Tibial artery (tissue), 4 donors: ENCODE data around the gene MYH7.
"Not testable (repeated sequence)": the region's sequence is repeated elsewhere in the genome, so short reads cannot be mapped to it uniquely, and the experiment has no call there.

Experiments
- DNase-seq, 2 donors: peaks; one replicate each; pipeline ENCODE4 v3.0.0-alpha.2; 2019
- H3K27ac ChIP-seq, 2 donors: fragments of 200-600 bp; sonication (generic) in 1 of 2; 1 replicate in 1 of 2; 2 replicates in 1 of 2; pipeline ENCODE4 v1.5.1; 2018 to 2019; ENCODE audit warnings: mild to moderate bottlenecking in 1 of 2
- H3K27me3 ChIP-seq, 2 donors: fragments of 200-600 bp; sonication (generic) in 1 of 2; one replicate each; pipeline versions ENCODE4 v1.5.1 to v1.6.0; 2016 to 2019
- H3K36me3 ChIP-seq, 3 donors: fragments of 200-600 bp; sonication (generic) in 2 of 3; one replicate each; pipeline ENCODE4 v1.5.1; 2016 to 2019; ENCODE audit warnings: mild to moderate bottlenecking in 2 of 3
- H3K4me1 ChIP-seq, 4 donors: fragments of 200-600 bp; sonication (generic) in 2 of 4; 1 replicate in 3 of 4; 2 replicates in 1 of 4; pipeline ENCODE4 v1.5.1; 2016 to 2019
- H3K4me3 ChIP-seq, 2 donors: fragments of 200-600 bp; sonication (generic) in 1 of 2; 1 replicate in 1 of 2; 2 replicates in 1 of 2; pipeline ENCODE4 v1.5.1; 2018 to 2019; ENCODE audit warnings: mild to moderate bottlenecking in 2 of 2
- H3K9me3 ChIP-seq, 3 donors: fragments of 200-600 bp; sonication (generic) in 1 of 3; one replicate each; pipeline ENCODE4 v1.5.1; 2016 to 2019
- CTCF ChIP-seq, 2 experiments: fragments of 200-600 bp in 1 of 2; fragments of 450-650 bp in 1 of 2; IDR thresholded peaks; one replicate each; pipeline ENCODE4 v1.5.1; 2017 to 2019; ENCODE audit warnings: antibody characterized with exemption in 2 of 2, mild to moderate bottlenecking in 1 of 2, moderate library complexity in 1 of 2
- intact Hi-C: fragments of 100-400 bp; cut with DNase I; formaldehyde crosslinking; loops from one replicate; pipeline ENCODE4 v1.15.0; 2023; ENCODE audit warnings: low total_unique reads

The MYH7 gene

DNA sequence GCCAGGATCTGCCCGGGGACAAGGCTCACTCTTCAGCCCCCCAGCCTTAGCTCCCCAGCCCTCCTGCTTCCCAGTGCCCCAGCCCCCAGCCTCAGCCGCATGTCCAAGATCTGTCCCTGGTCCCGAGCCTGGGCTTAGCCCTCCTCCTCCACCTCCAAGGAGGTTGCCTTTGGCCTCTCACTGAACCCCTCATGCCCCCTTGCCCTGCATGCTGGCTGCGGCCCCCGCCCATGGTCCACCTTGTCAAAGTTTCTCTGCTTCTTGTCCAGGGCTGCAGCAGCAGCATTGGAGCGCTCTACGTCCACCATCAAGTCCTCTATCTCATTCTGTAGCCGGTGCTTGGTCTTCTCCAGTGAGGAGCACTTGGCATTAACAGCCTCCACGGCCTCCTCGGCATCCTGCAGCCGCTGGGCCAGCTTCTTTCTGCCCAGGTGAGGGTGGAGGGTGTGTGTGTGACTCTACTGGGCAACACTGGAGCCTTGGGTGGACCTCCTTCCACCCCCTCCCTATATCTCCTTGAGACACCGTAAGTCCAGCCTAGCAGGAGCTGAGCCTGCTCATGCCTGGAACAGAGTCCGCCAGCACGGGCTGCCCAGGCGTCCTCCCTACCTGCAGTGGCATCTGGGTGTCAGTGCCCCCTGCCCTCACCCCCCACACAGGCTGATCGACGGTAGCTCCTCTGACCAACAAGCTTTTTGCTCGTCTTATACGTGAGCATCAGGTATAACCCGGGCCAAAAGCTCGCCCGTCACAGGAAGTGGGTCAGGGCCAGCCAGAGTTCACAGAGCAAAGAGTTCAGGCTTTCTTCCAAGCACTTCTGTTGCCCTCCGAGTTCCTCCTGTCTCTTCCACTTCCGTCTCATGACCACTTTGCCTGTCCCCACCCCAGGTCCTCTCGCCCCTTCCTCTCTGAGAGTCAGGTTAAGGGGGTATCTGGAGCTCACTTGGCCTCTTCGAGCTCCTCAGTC lies 47.3 kb downstream of the MYH7 start:
- Histone ChIP-seq H3K4me1 (no peaks in the 10 kb centered on the region), H3K9me3 (no peaks in the 10 kb centered on the region), H3K27me3 (peaks cover 0 to 19% of the 10 kb centered on the region in 2 donors), H3K4me3 (no peak overlapping the region), H3K36me3 (no peaks in the 10 kb centered on the region), H3K27ac (no peak overlapping the region)
- TF ChIP-seq CTCF (IDR thresholded peaks at IDR 0.05) = no peak
- DNase-seq = no peak
- intact Hi-C loops = no loop called here

GRCh38 chr14:23386999-23387398 lies 48.5 kb downstream of the MYH7 start:
- H3K36me3 ChIP-seq = no peaks in the 10 kb centered on the region
- H3K4me3 ChIP-seq = no peak overlapping the region
- no peak for TF ChIP-seq CTCF (IDR thresholded peaks at IDR 0.05)
- peaks cover 0 to 22% of the 10 kb centered on the region in 2 donors for H3K27me3 ChIP-seq
- H3K4me1 ChIP-seq = no peaks in the 10 kb centered on the region
- H3K27ac ChIP-seq = no peak overlapping the region
- no peak for DNase-seq
- intact Hi-C loops = no loop called here
- no peaks in the 10 kb centered on the region for H3K9me3 ChIP-seq

- H3K4me1 ChIP-seq, H3K4me3 ChIP-seq, H3K36me3 ChIP-seq, H3K27ac ChIP-seq, DNase-seq, intact Hi-C loops, H3K9me3 ChIP-seq: not testable (repeated sequence)
- H3K27me3 ChIP-seq = peaks cover 0 to 28% of the 10 kb centered on the region in 2 donors
These were observed 49.2 kb downstream of the MYH7 start for GRCh38 chr14:23386266-23386657.

GRCh38 chr14:23385642-23386265 lies 49.7 kb downstream of the MYH7 start:
- H3K27me3 ChIP-seq = peaks cover 0 to 31% of the 10 kb centered on the region in 2 donors
- DNase-seq = no peak
- intact Hi-C loops = no loop called here
- H3K27ac ChIP-seq = no peak overlapping the region
- no peaks in the 10 kb centered on the region for H3K4me1 ChIP-seq
- H3K4me3 ChIP-seq = no peak overlapping the region
- no peaks in the 10 kb centered on the region for H3K36me3 ChIP-seq
- no peaks in the 10 kb centered on the region for H3K9me3 ChIP-seq
- no peak for TF ChIP-seq CTCF (IDR thresholded peaks at IDR 0.05)

DNA sequence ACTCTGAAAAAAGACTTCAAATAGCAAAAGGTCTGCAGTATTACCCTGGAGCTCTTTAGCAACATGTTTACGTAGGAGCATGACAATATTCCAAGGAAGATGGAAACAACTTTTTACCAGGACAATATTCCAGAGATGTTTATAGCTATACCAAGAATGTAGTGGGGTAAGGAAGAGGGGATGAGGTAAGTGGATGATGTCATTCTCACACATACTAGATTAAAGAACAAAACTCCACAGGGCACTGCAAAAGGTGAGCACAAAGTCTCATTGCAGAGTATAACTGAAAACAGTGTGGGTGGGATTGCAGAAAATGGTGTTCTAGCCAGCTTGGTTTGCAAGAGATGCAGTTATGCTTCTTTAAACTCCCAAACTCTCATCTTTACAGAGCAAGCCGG lies 50.2 kb downstream of the MYH7 start:
- Histone ChIP-seq H3K36me3 (no peaks in the 10 kb centered on the region), H3K27ac (no peak overlapping the region), H3K9me3 (no peaks in the 10 kb centered on the region), H3K4me3 (no peak overlapping the region), H3K4me1 (no peaks in the 10 kb centered on the region), H3K27me3 (peaks cover 0 to 34% of the 10 kb centered on the region in 2 donors)
- intact Hi-C loops = no loop called here
- TF ChIP-seq CTCF (IDR thresholded peaks at IDR 0.05) = no peak
- DNase-seq = no peak
